Fibroblast of lung (primary cell): ENCODE measurements around the gene NUDT15. TPM values are rescaled to one million over a fixed set of nuclear protein-coding genes. Genes with fewer than 3 reads are reported as not detected.

ENCODE experiments used
- DNase-seq, 2 donors: peaks; one replicate each; pipeline versions ENCODE4 v3.0.0 to v3.0.0-alpha.2; 2010; ENCODE audit warnings: low read depth in 2 of 2
- H2AFZ ChIP-seq: 2 replicates; pipeline ENCODE4 v1.5.1; 2012; ENCODE audit warnings: low read length, control low read depth, inconsistent platforms
- H3K27ac ChIP-seq: 2 replicates; pipeline ENCODE4 v1.5.1; 2011; ENCODE audit warnings: low read length, control low read depth; ENCODE audit not compliant: insufficient read depth
- H3K27me3 ChIP-seq: 2 replicates; pipeline ENCODE4 v1.5.1; 2011; ENCODE audit warnings: mild to moderate bottlenecking, low read length; ENCODE audit not compliant: control insufficient read depth, insufficient read depth
- H3K36me3 ChIP-seq: 2 replicates; pipeline ENCODE4 v1.5.1; 2011; ENCODE audit warnings: low read length; ENCODE audit not compliant: control insufficient read depth, insufficient read depth
- H3K4me1 ChIP-seq: 2 replicates; pipeline ENCODE4 v1.5.1; 2011; ENCODE audit warnings: low read length; ENCODE audit not compliant: control insufficient read depth, insufficient read depth; ENCODE audit errors: extremely low read depth
- H3K4me2 ChIP-seq: 2 replicates; pipeline ENCODE4 v1.5.1; 2011; ENCODE audit warnings: low read length, control low read depth; ENCODE audit not compliant: insufficient read depth; ENCODE audit errors: extremely low read depth
- H3K4me3 ChIP-seq, 4 experiments: fragments of 200-600 bp in 1 of 4; sonication (generic) in 1 of 4; replicated peaks in 1 of 4; 2 replicates each; pipeline ENCODE4 v1.5.1; 2011 to 2016; ENCODE audit warnings: low read length in 4 of 4, low read depth in 3 of 4, mild to moderate bottlenecking in 3 of 4, control low read depth in 2 of 4, inconsistent platforms in 1 of 4, mixed read lengths in 1 of 4; ENCODE audit not compliant: insufficient read depth in 1 of 4; ENCODE audit errors: control extremely low read depth in 1 of 4
- H3K79me2 ChIP-seq: 2 replicates; pipeline ENCODE4 v1.5.1; 2012; ENCODE audit warnings: mild to moderate bottlenecking, low read length, inconsistent platforms; ENCODE audit not compliant: control insufficient read depth, insufficient read depth
- H3K9ac ChIP-seq: 2 replicates; pipeline ENCODE4 v1.5.1; 2011; ENCODE audit warnings: mild to moderate bottlenecking, low read length, control low read depth; ENCODE audit not compliant: insufficient read depth
- H3K9me3 ChIP-seq: 2 replicates; pipeline ENCODE4 v1.5.1; 2012; ENCODE audit warnings: low read depth, low read length; ENCODE audit not compliant: control insufficient read depth, insufficient read depth
- H4K20me1 ChIP-seq: 2 replicates; pipeline ENCODE4 v1.5.1; 2011; ENCODE audit warnings: low read length; ENCODE audit not compliant: control insufficient read depth, insufficient read depth; ENCODE audit errors: extremely low read depth
- EZH2 ChIP-seq: IDR thresholded peaks from 2 replicates; pipeline ENCODE4 v1.5.1; 2012; ENCODE audit warnings: low read length, control low read depth, mild to moderate bottlenecking; ENCODE audit errors: missing control alignments
- polyA plus RNA-seq, 2 donors: library from polyadenylated mRNA; depleted of rRNA in 1 of 2; stranded (reverse) in 1 of 2; unstranded in 1 of 2; fragments of >200 nt; gene quantifications; 2 replicates each; pipeline ENCODE4 v1.2.1, GENCODE V29; 2011 to 2012; ENCODE audit warnings: missing spikeins in 1 of 2
- total RNA-seq: library from RNA; depleted of rRNA; stranded (reverse); fragments of >200 nt; gene quantifications from 2 replicates; pipeline ENCODE4 v1.2.1, GENCODE V29; 2014
- TF ChIP-seq, protein P1 (sequence below), 2 donors: IDR thresholded peaks in 1 of 2; conservative IDR thresholded peaks in 1 of 2; 1 replicate in 1 of 2; 2 replicates in 1 of 2; pipeline ENCODE4 v1.5.1; 2011 to 2012; ENCODE audit warnings: low read length in 2 of 2, control low read depth in 1 of 2, inconsistent platforms in 1 of 2, low read depth in 1 of 2, mild to moderate bottlenecking in 1 of 2

NUDT15 gene
- total and polyA plus RNA-seq, 2 donors (not counting 1 experiment from before 2014, with no cell fraction given) = 18.0 TPM

DNA sequence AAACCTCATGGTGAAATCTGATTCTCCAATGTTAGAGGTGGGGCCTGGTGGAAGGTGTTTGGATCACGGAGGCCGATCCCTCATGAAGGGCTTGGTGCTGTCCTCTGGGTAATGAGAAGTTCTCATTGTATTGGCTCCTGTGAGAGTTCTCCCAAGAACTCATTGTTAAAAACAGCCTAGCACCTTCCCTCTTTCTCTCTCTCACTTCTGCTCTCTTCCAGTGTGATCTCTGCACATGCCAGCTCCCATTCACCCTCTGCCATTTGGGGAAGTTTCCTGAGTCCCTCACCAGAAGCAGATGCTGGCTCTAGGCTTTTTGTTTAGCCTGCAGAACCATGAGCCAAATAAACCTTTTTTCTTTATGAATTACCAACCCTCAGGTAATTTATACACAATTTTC, 33.3 kb upstream of the NUDT15 start:
- Histone ChIP-seq H3K36me3 (no peaks in the 10 kb centered on the region), H4K20me1 (no peaks in the 10 kb centered on the region), H3K79me2 (peaks cover 17% of the 10 kb centered on the region), H3K9me3 (no peaks in the 10 kb centered on the region), H3K4me1 (peaks cover 3% of the 10 kb centered on the region), H3K27ac (no peak overlapping the region), H3K4me2 (no peak overlapping the region), H3K9ac (no peak overlapping the region), H3K4me3 (no peak overlapping the region), H3K27me3 (no peaks in the 10 kb centered on the region), H2AFZ (no peak overlapping the region)
- DNase-seq = no peak
- TF ChIP-seq EZH2 = no peak
- TF ChIP-seq, protein P1, sequence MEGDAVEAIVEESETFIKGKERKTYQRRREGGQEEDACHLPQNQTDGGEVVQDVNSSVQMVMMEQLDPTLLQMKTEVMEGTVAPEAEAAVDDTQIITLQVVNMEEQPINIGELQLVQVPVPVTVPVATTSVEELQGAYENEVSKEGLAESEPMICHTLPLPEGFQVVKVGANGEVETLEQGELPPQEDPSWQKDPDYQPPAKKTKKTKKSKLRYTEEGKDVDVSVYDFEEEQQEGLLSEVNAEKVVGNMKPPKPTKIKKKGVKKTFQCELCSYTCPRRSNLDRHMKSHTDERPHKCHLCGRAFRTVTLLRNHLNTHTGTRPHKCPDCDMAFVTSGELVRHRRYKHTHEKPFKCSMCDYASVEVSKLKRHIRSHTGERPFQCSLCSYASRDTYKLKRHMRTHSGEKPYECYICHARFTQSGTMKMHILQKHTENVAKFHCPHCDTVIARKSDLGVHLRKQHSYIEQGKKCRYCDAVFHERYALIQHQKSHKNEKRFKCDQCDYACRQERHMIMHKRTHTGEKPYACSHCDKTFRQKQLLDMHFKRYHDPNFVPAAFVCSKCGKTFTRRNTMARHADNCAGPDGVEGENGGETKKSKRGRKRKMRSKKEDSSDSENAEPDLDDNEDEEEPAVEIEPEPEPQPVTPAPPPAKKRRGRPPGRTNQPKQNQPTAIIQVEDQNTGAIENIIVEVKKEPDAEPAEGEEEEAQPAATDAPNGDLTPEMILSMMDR (conservative IDR thresholded peaks at IDR 0.05 in 1 of 2, IDR thresholded peaks at IDR 0.05 in 1 of 2; ENCODE audit: low read depth in 1 of 2, low read length in 2 of 2) = no peak

DNA sequence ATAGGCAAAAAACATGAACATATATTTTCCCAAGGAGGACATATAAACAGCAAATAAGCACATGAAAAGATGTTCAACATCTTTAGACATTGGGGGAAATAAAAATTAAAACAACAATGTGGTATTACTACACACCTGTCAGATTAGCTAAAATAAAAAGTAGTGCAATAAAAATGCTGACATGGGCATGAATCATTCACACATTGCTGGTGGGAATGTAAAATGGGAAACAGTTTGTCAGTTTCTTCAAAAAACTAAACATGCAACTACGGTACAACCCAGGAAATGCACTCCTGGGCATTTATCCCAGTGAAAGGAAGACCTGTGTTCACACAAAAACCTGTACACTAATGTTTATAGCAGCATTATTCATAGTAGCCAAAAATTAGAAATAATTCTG, 31.1 kb upstream of the NUDT15 start:
- DNase-seq = peak in 1 of 2 donors; percentile 5

DNA sequence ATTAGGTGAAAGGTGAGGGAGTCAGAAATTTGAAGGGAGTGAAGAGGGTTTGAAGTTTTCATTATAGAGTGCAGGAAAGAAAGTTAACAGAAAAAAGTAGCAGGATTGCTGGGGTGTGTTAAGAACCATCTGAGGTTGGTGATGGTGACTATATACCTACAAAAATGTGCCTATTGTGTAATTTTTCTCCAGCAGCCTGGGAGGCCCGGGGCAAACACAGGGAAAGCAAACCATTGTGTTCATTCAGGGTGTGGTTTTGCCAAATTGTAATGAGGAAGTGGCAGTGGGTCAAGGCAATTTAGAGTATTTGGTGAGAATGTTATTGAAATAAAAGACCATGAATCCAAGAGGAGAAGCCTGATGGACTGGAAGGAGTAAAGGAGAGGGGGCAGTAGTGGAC, 28.2 kb upstream of the NUDT15 start:
- no peak overlapping the region for H3K9ac ChIP-seq
- peak overlapping the region; percentile 1 for H3K4me2 ChIP-seq
- H3K27me3 ChIP-seq = no peaks in the 10 kb centered on the region
- H3K27ac ChIP-seq = no peak overlapping the region
- no peaks in the 10 kb centered on the region for H3K9me3 ChIP-seq
- no peak overlapping the region for H3K4me3 ChIP-seq
- no peak overlapping the region for H2AFZ ChIP-seq
- no peaks in the 10 kb centered on the region for H3K79me2 ChIP-seq
- peak; percentile 64 to 73 for DNase-seq
- H3K4me1 ChIP-seq = no peaks in the 10 kb centered on the region
- TF ChIP-seq EZH2 = no peak
- TF ChIP-seq, protein P1 (conservative IDR thresholded peaks at IDR 0.05 in 1 of 2, IDR thresholded peaks at IDR 0.05 in 1 of 2; ENCODE audit: low read depth in 1 of 2, low read length in 2 of 2) = no peak
- no peaks in the 10 kb centered on the region for H4K20me1 ChIP-seq
- H3K36me3 ChIP-seq = no peaks in the 10 kb centered on the region

More for the DNA sequence above, 31.1 kb upstream of the NUDT15 start:
- Histone ChIP-seq H3K4me1 (no peaks in the 10 kb centered on the region), H3K27ac (no peak overlapping the region), H3K79me2 (no peaks in the 10 kb centered on the region), H2AFZ (no peak overlapping the region), H3K4me2 (no peak overlapping the region), H3K9ac (no peak overlapping the region), H3K27me3 (no peaks in the 10 kb centered on the region), H3K9me3 (no peaks in the 10 kb centered on the region), H4K20me1 (no peaks in the 10 kb centered on the region), H3K4me3 (no peak overlapping the region), H3K36me3 (no peaks in the 10 kb centered on the region)
- no peak for TF ChIP-seq EZH2
- TF ChIP-seq, protein P1 (conservative IDR thresholded peaks at IDR 0.05 in 1 of 2, IDR thresholded peaks at IDR 0.05 in 1 of 2; ENCODE audit: low read depth in 1 of 2, low read length in 2 of 2) = no peak
